IMR-90 (cell line): ENCODE results near the gene NCR1. TPM values are rescaled to one million over a fixed set of nuclear protein-coding genes. Genes with fewer than 3 reads are reported as not detected.

Experiments used
- ATAC-seq: fragments of 200-7000 bp; cut with Tn5 transposase; 2 replicates; pipeline ENCODE4 v1.9.1; 2020; ENCODE audit warnings: low read depth, mild to moderate bottlenecking, moderate library complexity
- BruUV-seq: library from RNA; stranded (reverse); fragments of 400-500 nt; replicated peaks from 2 replicates; lab custom pipeline; 2021; lab: Mats Ljungman, UMichigan
- CTCF ChIA-PET: fragments of 300-600 bp; formaldehyde crosslinking; extraction: SDS; loops from one replicate; lab custom pipeline; 2021; ENCODE audit warnings: antibody characterized with exemption; lab: Yijun Ruan, JAX
- POLR2A ChIA-PET: fragments of 300-600 bp; sonication (Branson Sonifier 250); formaldehyde crosslinking; loops from one replicate; lab custom pipeline; 2022; ENCODE audit warnings: antibody characterized with exemption; ENCODE audit not compliant: unreplicated experiment; lab: Charles Lee
- DNase-seq: peaks from one replicate; pipeline ENCODE4 v3.0.0; 2013
- H2AFZ ChIP-seq: replicated peaks from 2 replicates; pipeline ENCODE3; 2013; ENCODE audit warnings: low read length, mild to moderate bottlenecking; ENCODE audit not compliant: poor library complexity
- H2AK5ac ChIP-seq: 2 replicates; pipeline ENCODE4 v1.6.1; 2013; ENCODE audit warnings: low read depth, low read length, inconsistent platforms
- H2AK9ac ChIP-seq: replicated peaks from 2 replicates; pipeline ENCODE3; 2013; ENCODE audit warnings: mild to moderate bottlenecking, low read depth, low read length, moderate library complexity; ENCODE audit not compliant: poor library complexity
- H2BK120ac ChIP-seq: 2 replicates; pipeline ENCODE4 v1.6.1; 2013; ENCODE audit warnings: low read depth, low read length, inconsistent platforms
- H2BK15ac ChIP-seq: 3 replicates; pipeline ENCODE4 v1.6.1; 2013; ENCODE audit warnings: low read depth, low read length, inconsistent platforms
- H2BK20ac ChIP-seq: 2 replicates; pipeline ENCODE4 v1.6.1; 2013; ENCODE audit warnings: low read depth, mild to moderate bottlenecking, inconsistent platforms, low read length, moderate library complexity
- H2BK5ac ChIP-seq: 2 replicates; pipeline ENCODE4 v1.6.1; 2013; ENCODE audit warnings: mild to moderate bottlenecking, low read depth, low read length, inconsistent platforms; ENCODE audit not compliant: poor library complexity, severe bottlenecking
- H3K14ac ChIP-seq: replicated peaks from 2 replicates; pipeline ENCODE4 v1.6.1; 2013; ENCODE audit warnings: low read depth, low read length, inconsistent platforms
- H3K18ac ChIP-seq: 2 replicates; pipeline ENCODE4 v1.6.1; 2013; ENCODE audit warnings: low read depth, low read length, control low read depth
- H3K23ac ChIP-seq: 2 replicates; pipeline ENCODE4 v1.6.1; 2013; ENCODE audit warnings: low read depth, low read length, inconsistent platforms
- H3K27ac ChIP-seq: 2 replicates; pipeline ENCODE4 v1.5.1; 2013; ENCODE audit warnings: mild to moderate bottlenecking, control low read depth, low read length; ENCODE audit not compliant: insufficient read depth
- H3K27me3 ChIP-seq: 2 replicates; pipeline ENCODE4 v1.6.1; 2013; ENCODE audit warnings: low read length; ENCODE audit not compliant: control insufficient read depth, insufficient read depth
- H3K36me3 ChIP-seq: 2 replicates; pipeline ENCODE4 v1.6.1; 2013; ENCODE audit warnings: low read length, mixed read lengths; ENCODE audit not compliant: control insufficient read depth, insufficient read depth
- H3K4ac ChIP-seq: 2 replicates; pipeline ENCODE4 v1.6.1; 2013; ENCODE audit warnings: low read depth, low read length, inconsistent platforms
- H3K4me1 ChIP-seq: 2 replicates; pipeline ENCODE4 v1.6.1; 2013; ENCODE audit warnings: low read length, mixed read lengths; ENCODE audit not compliant: control insufficient read depth, insufficient read depth
- H3K4me2 ChIP-seq: 2 replicates; pipeline ENCODE4 v1.6.1; 2013; ENCODE audit warnings: low read depth, mild to moderate bottlenecking, control low read depth, low read length, moderate library complexity
- H3K4me3 ChIP-seq: 2 replicates; pipeline ENCODE4 v1.5.1; 2013; ENCODE audit warnings: low read depth, mild to moderate bottlenecking, control low read depth, low read length, moderate library complexity; ENCODE audit not compliant: insufficient read depth
- H3K56ac ChIP-seq: 2 replicates; pipeline ENCODE4 v1.6.1; 2013; ENCODE audit warnings: low read length, inconsistent platforms; ENCODE audit not compliant: insufficient read depth; ENCODE audit errors: extremely low read depth
- H3K79me1 ChIP-seq, 2 experiments: 2 replicates each; pipeline ENCODE4 v1.6.1; 2013; ENCODE audit warnings: low read length in 2 of 2, inconsistent platforms in 1 of 2, low read depth in 1 of 2
- H3K9ac ChIP-seq: 2 replicates; pipeline ENCODE4 v1.6.1; 2013; ENCODE audit warnings: low read depth, low read length, control low read depth
- H3K9me1 ChIP-seq: 2 replicates; pipeline ENCODE4 v1.6.1; 2013; ENCODE audit warnings: low read length, inconsistent platforms; ENCODE audit not compliant: insufficient read depth
- H3K9me3 ChIP-seq: 2 replicates; pipeline ENCODE4 v1.6.1; 2013; ENCODE audit warnings: low read length; ENCODE audit not compliant: control insufficient read depth, insufficient read depth
- H4K20me1 ChIP-seq: 2 replicates; pipeline ENCODE4 v1.6.1; 2013; ENCODE audit warnings: low read length, inconsistent platforms; ENCODE audit not compliant: insufficient read depth
- H4K5ac ChIP-seq: 2 replicates; pipeline ENCODE4 v1.6.1; 2013; ENCODE audit warnings: mild to moderate bottlenecking, low read depth, low read length, control low read depth
- H4K8ac ChIP-seq, 2 experiments: 2 replicates each; pipeline ENCODE4 v1.6.1; 2013; ENCODE audit warnings: low read depth in 2 of 2, low read length in 2 of 2, control low read depth in 1 of 2, inconsistent platforms in 1 of 2
- H4K91ac ChIP-seq: 2 replicates; pipeline ENCODE4 v1.6.1; 2013; ENCODE audit warnings: low read depth, low read length, inconsistent platforms; ENCODE audit not compliant: insufficient read depth
- BHLHE40 ChIP-seq: fragments of 150-350 bp; IDR thresholded peaks from 2 replicates; pipeline ENCODE4 v1.6.1; 2016; ENCODE audit warnings: mild to moderate bottlenecking, low read depth, low read length
- CEBPB ChIP-seq: IDR thresholded peaks from 2 replicates; pipeline ENCODE4 v1.6.1; 2012; ENCODE audit warnings: low read depth, low read length, improper control_type of control experiment
- CHD1 ChIP-seq: IDR thresholded peaks from 2 replicates; pipeline ENCODE4 v1.6.1; 2012; ENCODE audit warnings: low read depth, low read length, improper control_type of control experiment
- CTCF ChIP-seq: conservative IDR thresholded peaks from 2 replicates; pipeline ENCODE4 v1.5.1; 2012; ENCODE audit warnings: mild to moderate bottlenecking, low read depth, low read length, improper control_type of control experiment
- MXI1 ChIP-seq: IDR thresholded peaks from 2 replicates; pipeline ENCODE4 v1.6.1; 2012; ENCODE audit warnings: low read depth, mild to moderate bottlenecking, low read length, moderate library complexity, borderline replicate concordance
- NFE2L2 ChIP-seq: fragments of 150-350 bp; IDR thresholded peaks from 2 replicates; pipeline ENCODE4 v1.6.1; 2016; ENCODE audit warnings: low read depth, mild to moderate bottlenecking, low read length
- POLR2A ChIP-seq: IDR thresholded peaks from 2 replicates; pipeline ENCODE4 v1.6.1; 2012; ENCODE audit warnings: mild to moderate bottlenecking, low read depth, low read length
- RAD21 ChIP-seq: IDR thresholded peaks from 2 replicates; pipeline ENCODE4 v1.6.1; 2012; ENCODE audit warnings: low read length, improper control_type of control experiment
- SMC3 ChIP-seq: fragments of 150-350 bp; IDR thresholded peaks from 2 replicates; pipeline ENCODE4 v1.6.1; 2016; ENCODE audit warnings: low read depth, mild to moderate bottlenecking, antibody characterized with exemption, low read length, moderate library complexity
- USF2 ChIP-seq: fragments of 150-350 bp; IDR thresholded peaks from 2 replicates; pipeline ENCODE4 v1.6.1; 2017; ENCODE audit warnings: mild to moderate bottlenecking, antibody characterized with exemption, low read length, low read depth
- WGBS, 2 experiments: methylation state at CpG; one replicate each; pipeline versions ENCODE4 v1.1.5 to v1.1.7; 2013; ENCODE audit warnings: missing lambda C conversion rate in 2 of 2; ENCODE audit not compliant: insufficient read length in 1 of 2; ENCODE audit errors: extremely low coverage in 2 of 2; 5-methylcytosine and 5-hydroxymethylcytosine counted together
- dilution Hi-C: fragments of 300-500 bp; cut with HindIII; formaldehyde crosslinking; loops from one replicate; pipeline ENCODE4 v1.14.3; 2018; ENCODE audit warnings: low sequenced_read_pairs; ENCODE audit not compliant: unreplicated experiment
- in situ Hi-C: fragments of 300-500 bp; cut with MboI; formaldehyde crosslinking; loops from 3 replicates; pipeline ENCODE4 v1.14.3; 2019; ENCODE audit warnings: low sequenced_read_pairs, inconsistent platforms, mixed read lengths
- intact Hi-C: fragments of 100-400 bp; cut with micrococcal nuclease; formaldehyde crosslinking; loops from 2 replicates; pipeline ENCODE4 v1.10.0; 2022
- polyA plus RNA-seq, 3 experiments: library from polyadenylated mRNA; depleted of rRNA; stranded (reverse); fragments of >200 nt; gene quantifications; 2 replicates each; pipeline ENCODE4 v1.2.3, GENCODE V29; 2012; ENCODE audit warnings: low replicate concordance in 1 of 3
- total RNA-seq: library from RNA; depleted of rRNA; stranded (reverse); fragments of >200 nt; gene quantifications from 2 replicates; pipeline ENCODE4 v1.2.3, GENCODE V29; 2012

Gene NCR1
- total and polyA plus RNA-seq, 2 of the 4 experiments (the other 2 are of a cell fraction), result not detected

GRCh38 chr19:54903303-54903702, 2.6 kb upstream of the NCR1 start:
- no peaks in the 10 kb centered on the region for H4K20me1 ChIP-seq
- H4K8ac ChIP-seq, result no peak overlapping the region
- no peak overlapping the region for H2BK20ac ChIP-seq
- POLR2A ChIA-PET, result no interaction called here
- no peak overlapping the region for H2AK9ac ChIP-seq
- H3K4ac ChIP-seq, result no peak overlapping the region
- H3K27ac ChIP-seq, result no peak overlapping the region
- H2BK5ac ChIP-seq, result no peak overlapping the region
- no peaks in the 10 kb centered on the region for H3K4me1 ChIP-seq
- no peak overlapping the region for H2BK120ac ChIP-seq
- H3K14ac ChIP-seq, result no peak overlapping the region
- peaks cover 17% of the 10 kb centered on the region for H3K9me3 ChIP-seq
- DNase-seq, result no peak
- no peak overlapping the region for H3K18ac ChIP-seq
- H3K9me1 ChIP-seq, result no peaks in the 10 kb centered on the region
- no peak overlapping the region for H3K4me3 ChIP-seq
- ATAC-seq, result no peak
- TF ChIP-seq USF2 (no peak), CEBPB (no peak), CTCF (no peak), SMC3 (no peak), MXI1 (no peak), POLR2A (no peak), CHD1 (no peak), BHLHE40 (no peak), RAD21 (no peak), NFE2L2 (no peak)
- H3K9ac ChIP-seq, result no peak overlapping the region
- WGBS, 2 experiments, result no CpG with 5 or more reads among the region's 6 CpGs
- in situ Hi-C loops (no loop called here), dilution Hi-C loops (no loop called here), intact Hi-C loops (no loop called here)
- no peak overlapping the region for H3K23ac ChIP-seq
- no peak overlapping the region for H3K4me2 ChIP-seq
- H2BK15ac ChIP-seq, result no peak overlapping the region
- no peak overlapping the region for H4K91ac ChIP-seq
- BruUV-seq, result no TSS peak
- H3K79me1 ChIP-seq, result no peaks in the 10 kb centered on the region
- H3K27me3 ChIP-seq, result no peaks in the 10 kb centered on the region
- no peak overlapping the region for H2AK5ac ChIP-seq
- H3K56ac ChIP-seq, result no peak overlapping the region
- H3K36me3 ChIP-seq, result no peaks in the 10 kb centered on the region
- CTCF ChIA-PET, result no interaction called here
- no peak overlapping the region for H4K5ac ChIP-seq
- no peak overlapping the region for H2AFZ ChIP-seq
